ENCODE measurements around the gene PLCG2.
"Not testable (repeated sequence)": the region's sequence is repeated elsewhere in the genome, so short reads cannot be mapped to it uniquely, and the experiment has no call there.

PLCG2 gene

DNA sequence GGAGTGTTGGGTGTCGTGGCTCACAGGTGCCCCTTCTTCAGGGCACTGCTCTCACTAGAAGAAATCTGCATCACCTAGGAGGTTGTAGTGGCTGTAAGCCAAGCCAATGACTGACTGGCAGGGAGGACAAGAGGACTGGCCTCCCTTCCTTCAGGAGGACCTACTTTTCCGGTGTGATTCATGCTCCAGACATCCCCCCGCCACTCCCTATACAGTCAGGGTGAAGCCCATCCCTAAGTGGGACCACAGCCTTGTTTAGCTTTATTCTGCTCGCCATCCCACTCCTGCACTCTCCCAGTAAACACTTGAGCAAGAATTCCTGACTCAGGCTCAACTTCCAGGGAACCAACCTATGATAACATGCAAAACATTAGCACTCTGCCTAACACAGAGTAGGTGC is 67.0 kb downstream of the PLCG2 start:
- DNase-seq (ENCODE audit: low read depth): no peak

DNA sequence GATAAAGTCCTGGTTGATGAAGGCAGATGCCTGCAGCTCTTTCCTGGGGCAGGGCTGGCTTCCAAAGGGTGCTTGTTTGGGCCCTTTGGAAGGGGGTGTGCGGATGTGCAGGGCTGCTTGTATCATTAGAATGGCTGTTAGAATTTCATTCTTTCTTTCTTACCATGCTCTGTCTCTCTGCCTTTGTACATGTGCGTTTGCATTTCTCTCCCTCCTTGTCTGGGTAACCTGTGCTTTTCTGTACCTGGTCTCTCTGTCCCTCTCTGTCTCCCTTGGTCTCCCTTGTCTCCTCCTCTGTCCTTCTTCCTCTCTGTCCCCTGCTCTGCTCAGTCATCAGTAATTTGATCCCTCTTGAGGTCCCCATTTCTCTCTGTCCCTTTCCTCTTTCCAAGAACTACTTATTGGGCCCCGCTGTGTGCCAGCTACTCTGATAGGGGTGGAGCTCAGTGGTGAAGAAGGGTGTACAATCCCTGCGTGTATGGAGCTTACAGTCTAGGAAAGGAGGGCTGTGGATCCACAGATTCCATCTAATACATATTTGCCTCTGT is 69.3 kb downstream of the PLCG2 start:
- DNase-seq (ENCODE audit: low read depth): no peak

DNA sequence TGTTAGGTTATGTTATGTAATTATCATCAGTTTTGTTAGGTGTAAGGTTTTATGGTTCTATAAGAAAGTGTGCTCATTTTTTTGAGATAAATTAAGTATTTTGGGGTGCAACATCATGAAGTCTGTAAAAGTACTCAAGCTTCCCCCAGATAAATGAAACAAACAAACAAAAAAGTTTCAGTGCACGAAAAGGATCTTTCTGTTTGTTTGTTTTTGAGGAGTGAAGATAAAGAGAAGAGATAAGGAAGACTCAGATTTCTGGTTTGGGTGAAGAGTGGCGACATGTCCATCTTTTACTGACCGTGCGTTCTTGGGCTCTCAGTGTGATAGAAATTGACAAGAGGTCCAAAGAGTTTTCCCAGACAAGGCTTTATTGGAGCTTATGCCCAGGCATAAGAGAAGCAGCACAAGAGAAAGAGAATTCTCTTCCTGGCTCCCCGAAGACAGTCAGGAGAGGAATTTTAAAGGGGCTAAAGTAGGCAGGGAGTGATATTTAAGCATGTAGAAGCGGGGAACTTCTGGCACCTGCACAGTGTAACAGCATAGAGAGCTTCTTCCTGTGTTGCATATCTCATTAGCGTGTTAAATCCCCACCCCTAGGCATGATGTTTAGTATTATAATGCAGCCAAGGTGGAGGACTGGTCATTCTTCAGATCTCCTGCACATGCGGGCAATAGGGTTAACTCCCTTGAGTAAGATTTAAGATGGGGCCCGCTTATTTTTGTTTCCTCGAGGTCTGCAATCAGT is 71.3 kb downstream of the PLCG2 start:
- DNase-seq (ENCODE audit: low read depth): no peak

DNA sequence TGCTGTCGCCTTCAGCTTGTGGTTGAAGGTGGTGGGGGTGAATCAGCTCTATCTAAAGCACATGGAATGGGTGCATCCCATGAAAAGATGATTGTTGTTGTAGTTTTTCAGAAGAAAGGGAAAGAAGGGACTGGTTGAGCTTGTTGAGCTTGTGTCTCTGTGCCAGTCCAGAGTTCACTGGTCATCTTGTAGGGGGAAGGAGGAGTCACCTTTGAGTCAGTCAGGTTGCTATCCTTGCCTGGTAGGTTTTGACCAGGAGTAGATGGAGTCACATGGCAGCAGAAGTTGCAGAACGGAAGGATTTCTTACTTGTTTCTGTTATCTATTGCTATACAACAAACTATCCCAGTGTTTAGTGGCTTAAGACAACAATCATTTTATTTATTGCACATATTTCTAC is 73.3 kb downstream of the PLCG2 start:
- no peak for DNase-seq (ENCODE audit: low read depth)

DNA sequence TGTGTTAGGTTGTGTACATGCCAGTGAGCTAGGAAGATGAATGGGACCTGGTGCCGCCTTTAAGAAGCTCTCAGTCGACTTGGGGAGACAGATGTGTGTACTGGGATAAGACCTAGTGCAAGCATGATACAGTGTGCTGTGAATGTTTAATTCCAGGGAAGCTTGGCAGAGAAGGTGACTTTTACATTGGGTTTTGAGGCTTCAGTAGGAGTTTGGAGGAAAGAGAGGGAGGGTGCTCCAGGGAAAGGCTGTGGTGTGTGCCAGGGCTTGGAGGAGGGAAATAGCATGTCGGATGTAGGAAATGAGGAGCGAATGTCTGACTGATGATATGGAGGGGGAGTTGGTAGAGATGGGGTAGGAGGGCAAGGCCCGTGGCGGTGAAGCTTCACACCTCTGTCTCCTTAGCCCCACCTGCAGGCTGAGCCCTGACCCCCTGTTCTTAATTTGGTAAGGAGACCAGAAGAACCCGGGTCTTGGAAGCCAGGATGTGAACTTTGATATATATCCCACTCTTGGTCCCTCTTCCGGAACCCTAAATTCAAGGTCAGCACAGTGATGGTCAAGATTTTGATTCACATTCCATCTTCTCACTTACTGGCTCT is 76.6 kb downstream of the PLCG2 start:
- no peak for DNase-seq (ENCODE audit: low read depth)

DNA sequence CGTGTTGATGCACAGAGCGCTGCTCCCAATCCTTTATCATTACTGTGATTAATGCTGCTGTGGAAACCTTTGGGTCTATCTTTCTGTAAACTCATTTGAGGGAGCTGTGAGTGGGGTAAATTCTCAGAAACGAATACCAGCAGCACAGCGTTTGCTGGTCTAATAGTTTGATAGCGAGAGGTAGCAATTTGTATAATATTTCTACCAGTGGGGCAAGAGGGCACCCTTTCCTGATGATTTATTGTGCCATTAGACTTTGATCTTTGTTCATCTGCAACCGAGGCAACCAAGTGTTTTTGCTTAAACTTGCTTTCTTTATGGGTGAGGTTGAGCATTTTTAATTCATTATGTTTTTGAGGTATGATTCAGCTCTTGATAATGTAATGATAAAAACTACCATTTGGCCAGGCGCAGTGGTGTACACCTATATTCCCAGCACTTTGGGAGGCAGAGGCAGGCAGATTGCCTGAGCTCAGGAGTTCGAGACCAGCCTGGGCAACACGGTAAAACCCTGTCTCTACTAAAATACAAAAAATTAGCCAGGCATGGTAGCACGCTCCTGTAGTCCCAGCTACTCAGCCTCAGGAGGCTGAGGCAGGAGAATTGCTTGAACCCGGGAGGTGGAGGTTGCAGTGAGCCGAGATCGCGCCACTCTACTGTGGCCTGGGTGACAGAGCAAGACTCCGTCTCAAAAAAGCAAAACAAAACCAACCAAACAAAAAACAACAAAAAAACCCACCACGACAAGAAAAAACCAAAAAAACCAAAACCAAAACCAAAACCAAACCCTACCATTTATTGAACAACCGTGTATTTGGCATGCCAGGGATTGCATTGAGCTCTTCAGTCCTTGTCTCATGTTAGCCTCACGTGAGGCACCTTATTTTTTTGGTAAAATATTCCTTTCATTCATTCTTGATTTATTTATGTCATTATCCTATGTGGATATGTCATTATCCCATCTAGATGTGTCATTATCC is 81.5 kb downstream of the PLCG2 start:
- DNase-seq (ENCODE audit: low read depth): no peak

DNA sequence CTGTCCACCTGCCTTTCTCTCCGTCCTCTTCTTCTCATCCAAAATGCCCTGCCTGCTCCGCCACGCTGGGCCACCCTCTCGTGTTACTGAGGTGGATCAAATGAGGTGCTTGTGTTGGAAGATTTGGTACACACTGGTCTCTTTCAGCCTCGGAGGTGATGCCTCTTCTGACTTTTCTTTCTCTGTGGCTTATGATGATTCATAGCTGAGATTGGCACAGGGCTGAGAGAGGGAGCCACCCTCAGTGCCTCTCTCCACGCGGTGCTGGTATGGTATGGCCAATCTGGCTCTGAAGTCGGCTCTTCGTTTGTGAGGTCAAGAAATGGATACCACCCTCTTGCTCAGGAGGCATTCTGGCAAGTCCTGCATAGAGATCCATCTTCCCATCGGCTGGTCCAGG is 82.4 kb downstream of the PLCG2 start:
- DNase-seq (ENCODE audit: low read depth): no peak

DNA sequence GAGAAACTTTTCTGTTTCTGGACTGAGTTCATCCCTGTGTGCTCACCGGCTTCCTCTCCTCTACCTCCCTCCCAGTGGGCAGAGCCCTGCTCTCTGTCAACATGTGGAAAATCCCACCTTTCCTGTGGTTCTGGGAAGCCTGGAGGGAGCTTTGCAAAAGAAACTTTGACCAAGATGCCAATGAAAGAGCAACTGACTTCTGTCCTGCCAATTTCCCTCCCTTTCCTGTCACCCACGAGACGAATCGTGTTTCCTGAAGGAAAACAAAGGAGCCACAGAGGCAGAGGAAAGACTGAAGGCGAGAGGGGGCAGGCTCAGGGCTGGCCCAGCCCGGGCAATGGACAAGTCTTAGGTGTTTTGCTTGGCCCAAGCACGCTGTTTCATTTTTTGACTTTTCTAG is 82.8 kb downstream of the PLCG2 start:
- no peak for DNase-seq (ENCODE audit: low read depth)

DNA sequence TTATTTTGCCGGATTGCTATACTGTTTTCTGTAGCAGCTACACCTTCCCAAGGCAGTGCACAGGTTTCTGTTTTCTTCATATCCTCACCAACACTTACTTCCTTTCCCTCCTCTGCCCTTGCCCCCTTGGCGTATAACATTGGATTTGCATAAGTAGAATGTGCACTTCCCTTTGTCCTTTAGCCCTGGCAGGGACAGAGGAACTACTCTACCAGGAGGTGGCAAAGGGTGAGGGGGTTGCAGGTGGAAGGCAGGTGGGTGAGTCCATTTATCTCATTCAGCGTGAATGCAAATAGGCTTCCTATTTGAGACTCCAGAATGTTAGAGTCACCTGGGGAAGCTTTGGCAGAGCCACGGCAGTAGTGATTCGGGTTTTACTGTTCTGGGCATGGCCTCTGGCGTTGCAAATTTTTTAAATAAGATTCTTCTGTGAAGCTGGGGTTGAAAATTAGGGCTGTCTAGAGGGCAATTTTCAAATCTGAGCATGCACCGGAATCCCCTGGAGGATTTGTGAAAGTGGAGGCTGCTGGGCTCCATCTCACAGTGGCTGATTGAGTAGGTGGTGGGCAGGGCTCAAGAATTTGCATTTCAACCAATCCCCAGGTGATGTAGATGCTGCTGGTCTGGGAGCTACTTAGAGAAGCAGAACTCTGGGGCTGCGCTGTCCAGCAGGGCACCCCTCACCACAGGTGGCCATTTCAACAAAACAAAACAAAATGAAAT is 84.7 kb downstream of the PLCG2 start:
- DNase-seq (ENCODE audit: low read depth): no peak

DNA sequence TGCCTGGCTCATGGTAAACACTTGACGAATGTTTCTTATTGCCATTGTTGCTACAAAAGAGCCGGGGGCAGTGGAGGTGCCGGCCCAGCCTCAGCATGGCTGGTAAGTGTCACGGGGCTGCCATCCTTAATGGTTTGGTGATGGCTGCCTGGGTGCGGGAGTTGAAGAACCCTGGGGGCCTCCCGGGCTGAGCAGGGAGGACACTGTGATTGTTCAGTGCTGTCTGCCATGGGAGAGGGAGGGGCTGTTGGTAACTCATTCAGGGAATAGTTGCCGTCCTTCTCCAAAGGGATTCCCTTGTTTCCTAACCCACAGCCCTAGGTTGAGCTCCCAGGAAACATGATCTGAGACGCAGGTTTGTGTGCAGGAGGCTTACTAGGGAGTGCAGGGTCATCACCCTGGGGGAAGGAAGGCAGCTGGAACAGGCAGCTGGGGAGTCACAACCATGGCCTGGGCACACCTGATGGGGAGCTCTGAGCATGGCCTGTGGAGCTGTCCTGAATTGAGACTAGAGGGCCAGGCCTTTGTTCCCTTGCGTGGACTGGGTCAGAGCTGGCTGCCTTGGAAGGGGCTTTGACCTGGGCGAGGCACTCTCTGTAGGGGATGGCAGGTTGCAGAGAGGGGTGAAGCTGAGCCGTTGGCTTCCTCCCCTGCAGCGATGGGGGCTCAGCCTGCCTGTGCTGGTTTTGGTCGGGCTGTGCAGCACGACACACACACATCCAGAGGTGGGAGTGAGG is 85.7 kb downstream of the PLCG2 start:
- DNase-seq (ENCODE audit: low read depth): no peak

DNA sequence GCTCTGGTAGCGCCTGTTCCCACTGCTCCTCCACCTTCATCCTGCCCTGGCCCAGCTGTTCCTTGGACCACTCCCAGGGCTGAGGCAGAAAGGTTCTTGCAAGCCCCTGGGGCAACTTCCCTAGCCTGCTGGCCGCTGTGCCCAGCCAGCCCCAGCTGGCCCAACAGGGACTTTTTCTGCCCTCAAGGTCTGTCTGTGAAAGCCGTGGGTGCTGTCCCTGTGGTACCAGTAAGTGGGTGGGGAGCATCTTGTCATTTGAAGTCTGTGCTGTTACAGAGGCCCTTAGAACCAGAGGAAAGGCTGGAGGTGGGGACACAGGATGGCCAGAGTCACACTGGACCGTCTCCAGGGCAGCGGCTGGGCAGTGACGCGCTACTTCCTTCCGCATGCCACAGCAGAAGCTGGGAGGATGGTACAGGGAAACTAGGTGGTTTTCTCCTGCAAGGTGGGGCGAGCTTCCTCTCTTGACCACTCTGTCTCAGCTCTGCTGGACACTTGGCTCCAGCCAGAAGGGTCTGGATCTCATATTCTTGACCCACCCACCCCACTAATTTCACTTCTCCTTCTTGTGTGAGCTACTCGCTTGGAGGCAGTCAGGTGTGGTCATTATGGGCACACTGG is 87.8 kb downstream of the PLCG2 start:
- no peak for DNase-seq (ENCODE audit: low read depth)

DNA sequence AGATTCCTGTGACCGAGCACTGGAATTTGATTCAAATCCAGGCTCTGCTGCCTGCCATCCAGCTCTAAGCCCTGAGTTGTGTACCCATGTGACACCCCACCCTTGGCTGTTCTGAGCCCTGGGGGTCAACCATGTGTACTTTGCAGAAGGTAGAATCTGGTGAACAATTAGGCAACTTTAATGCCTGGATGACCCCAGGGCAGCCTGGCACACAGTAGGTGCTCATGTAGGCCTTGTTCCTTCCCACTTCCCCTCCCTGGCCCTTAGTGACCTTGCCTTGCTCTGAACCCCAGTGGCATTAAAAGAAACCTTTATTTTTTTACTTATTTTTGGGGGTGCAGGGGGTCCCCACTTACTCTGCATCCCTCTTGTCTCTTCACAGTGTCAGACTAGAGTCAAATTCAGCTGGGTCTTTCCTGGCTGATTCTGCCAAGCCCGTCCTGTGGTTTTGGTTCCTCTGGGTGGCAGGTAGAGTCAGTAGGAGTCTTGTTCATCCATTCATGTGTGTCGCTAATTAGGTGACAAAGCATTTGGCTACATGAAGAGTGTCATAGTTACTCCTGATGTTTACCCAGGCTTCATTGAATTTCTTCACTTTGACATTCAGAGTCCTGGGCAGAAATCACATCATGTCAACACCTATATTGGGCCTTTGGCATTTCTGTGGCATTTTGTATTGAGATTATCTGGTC is 89.1 kb downstream of the PLCG2 start:
- no peak for DNase-seq (ENCODE audit: low read depth)

DNA sequence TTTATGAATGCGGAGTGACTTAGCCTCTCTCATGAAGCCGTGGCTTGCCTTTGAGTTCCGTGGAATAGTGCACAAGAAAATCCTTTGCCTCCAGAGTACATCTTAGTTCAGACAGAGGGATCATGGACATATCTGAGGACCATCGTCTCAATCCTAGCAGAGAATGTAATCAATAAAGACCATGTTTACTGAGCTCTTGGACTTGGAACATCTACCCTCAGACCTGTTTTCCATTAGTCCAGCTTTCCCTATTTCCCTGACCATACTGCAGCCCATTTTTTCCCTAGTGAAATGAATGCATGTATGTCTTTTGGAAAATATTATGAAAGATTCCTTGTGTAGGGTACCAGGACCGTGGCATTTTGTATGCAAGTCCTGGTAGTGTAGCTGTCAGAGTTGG is 90.2 kb downstream of the PLCG2 start:
- no peak for DNase-seq (ENCODE audit: low read depth)

DNA sequence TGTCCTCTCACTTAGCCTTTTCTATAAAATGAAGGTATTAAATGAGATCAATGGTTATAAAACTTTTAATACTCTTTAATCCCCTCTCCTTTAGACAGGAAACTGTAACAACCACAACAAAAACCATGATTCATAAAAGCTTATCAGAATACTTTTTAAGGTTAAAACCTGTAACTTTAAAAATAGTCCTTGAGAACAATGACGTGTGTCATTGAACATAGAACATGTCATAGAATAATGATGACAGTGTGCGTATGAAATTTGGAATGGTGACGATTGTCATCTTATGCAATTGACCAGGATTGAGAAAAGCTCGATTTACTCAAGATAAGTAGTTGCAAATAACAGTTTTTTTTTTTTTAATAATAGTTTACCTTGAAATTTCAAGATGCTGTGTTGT is 94.1 kb downstream of the PLCG2 start:
- no peak for DNase-seq (ENCODE audit: low read depth)

DNA sequence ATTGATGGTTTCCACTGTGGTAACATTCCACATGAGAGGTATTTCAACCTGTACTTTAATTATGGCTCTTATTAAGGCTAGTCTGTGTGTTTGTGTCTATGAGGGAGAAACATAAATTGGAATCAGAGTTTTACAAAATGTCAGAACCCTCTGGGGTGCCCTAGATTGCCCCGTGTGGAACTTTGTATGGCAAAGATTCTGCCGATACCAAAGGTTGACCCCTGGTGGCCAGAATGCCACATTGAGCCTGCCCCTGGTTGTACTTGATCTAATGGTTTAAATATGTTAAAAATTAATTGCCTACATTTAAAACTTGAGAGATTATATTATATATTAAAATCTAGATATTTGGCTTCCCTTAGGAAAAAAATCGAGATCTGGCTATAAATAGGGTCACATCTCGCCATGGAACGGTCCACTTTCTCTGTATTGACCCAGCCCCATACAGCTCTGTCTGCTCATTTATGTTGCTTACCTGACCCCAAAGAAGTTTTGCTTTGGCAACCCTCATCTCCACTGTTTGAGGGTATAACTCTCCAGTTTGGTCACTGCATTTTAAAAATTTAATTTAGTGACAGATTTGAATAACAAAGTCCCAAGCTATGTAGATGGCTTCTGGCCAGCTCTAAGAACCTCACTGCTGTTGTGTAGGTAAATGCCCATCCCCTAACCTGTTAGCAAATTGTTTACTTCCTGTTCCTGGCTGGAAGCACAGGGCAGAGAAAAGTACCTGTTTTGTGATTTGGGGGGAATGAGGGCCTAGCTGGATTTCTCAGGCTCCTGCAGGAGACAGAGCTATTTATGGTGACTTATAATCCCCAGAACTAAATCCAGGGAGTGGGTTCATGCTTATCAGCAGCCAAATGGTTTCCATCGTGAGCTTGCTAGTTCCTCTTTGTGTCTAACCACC is 95.0 kb downstream of the PLCG2 start:
- no peak for DNase-seq (ENCODE audit: low read depth)

DNA sequence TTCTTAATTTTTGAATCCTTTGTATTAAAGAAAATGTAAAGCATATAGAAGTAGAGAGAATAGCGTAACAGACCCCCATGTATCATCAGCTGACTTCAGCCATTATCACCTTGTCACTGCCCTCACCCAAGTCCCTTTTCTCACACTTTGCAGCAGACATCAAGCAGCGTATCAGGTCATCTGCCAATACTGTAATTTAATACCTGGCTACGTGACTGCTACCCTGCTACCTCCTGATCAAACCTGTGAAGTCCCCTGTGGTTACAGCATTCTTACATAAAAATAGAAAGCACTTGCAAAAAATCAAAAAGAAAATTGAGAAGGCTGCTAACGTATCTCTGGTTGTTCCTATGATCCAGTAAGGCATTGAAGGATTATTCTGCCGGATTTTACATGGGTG is 96.4 kb downstream of the PLCG2 start:
- DNase-seq (ENCODE audit: low read depth): no peak

DNA sequence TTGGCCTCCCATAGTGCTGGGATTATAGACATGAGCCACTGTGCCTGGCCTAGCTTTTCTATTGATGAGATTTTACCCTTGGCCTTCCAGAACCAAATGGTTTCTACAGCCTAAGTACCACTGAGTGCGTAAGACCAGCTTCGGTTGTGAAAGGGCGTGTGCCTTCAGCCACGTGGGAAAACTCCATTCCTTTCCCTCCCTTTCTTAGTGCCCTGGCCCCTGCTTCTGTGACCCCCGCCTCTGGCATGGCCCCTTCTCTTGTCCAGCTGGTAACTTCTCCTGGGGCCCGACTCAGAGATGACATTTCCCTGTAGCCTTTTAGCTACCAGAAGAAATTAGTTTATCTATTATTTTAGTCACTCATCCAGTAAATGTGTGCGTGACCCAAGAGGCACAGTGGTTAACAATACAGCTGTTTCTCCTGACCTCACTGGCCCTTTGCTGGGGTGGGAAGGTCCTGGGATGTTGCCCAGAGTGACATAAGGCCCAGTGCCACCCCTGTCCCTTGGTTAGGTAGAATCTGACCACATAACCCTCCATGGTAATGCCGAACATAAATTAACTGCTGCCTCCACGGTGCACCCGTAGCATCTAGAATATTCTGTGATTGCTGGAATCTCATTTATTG is 97.3 kb downstream of the PLCG2 start:
- DNase-seq (ENCODE audit: low read depth): no peak

DNA sequence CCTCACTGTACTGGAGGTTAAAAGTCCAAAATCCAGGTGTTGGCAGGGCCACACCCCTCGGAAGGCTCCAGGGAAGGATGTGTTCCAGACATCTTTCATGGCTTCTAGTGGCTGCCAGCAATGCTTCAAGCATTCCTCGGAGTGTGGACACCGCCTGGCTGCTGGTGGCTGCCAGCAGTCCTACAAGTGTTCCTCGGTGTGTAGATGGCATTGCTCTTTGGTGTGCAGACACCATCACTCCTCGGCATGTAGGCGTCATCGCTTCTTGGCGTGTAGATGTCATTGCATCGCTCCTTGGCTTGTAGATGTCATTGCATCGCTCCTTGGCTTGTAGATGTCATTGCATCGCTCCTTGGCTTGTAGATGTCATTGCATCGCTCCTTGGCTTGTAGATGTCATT is 98.4 kb downstream of the PLCG2 start:
- DNase-seq (ENCODE audit: low read depth): not testable (repeated sequence)

DNA sequence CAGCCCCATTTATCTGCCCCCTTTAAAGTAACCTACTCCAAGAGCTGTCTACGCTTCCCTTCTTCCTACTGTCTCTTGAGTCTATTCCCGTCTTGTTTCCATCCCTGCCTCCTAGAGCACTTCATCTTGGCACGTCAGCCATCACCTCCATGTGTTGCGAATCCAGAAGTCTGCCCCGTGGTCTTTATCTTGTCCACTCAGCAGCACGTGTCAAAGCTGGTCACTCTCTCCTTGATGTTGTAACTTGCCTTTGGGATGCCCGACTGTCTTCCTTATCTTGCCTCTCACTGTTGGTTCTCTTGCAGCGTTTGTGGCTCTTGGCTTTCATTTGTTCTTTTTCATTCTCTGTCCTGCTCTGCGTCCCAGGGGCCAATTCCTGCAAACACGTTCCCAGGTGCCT is 99.4 kb downstream of the PLCG2 start:
- DNase-seq (ENCODE audit: low read depth): no peak

All from T-helper 22 cell (primary cell).